Fibroblast of villous mesenchyme (primary cell): Measurements from ENCODE around the gene AP3D1. TPM values are rescaled to one million over a fixed set of nuclear protein-coding genes. Genes with fewer than 3 reads are reported as not detected.

Experiments used
- DNase-seq: peaks from one replicate; pipeline ENCODE4 v3.0.0-alpha.2; 2010; ENCODE audit warnings: low read depth
- H3K4me3 ChIP-seq: 2 replicates; pipeline ENCODE4 v1.5.1; 2011; ENCODE audit warnings: low read depth, mild to moderate bottlenecking, low read length
- CTCF ChIP-seq: IDR thresholded peaks from 2 replicates; pipeline ENCODE4 v1.5.1; 2012; ENCODE audit warnings: low read depth, mild to moderate bottlenecking, low read length; ENCODE audit not compliant: insufficient read depth
- total RNA-seq: library from RNA; depleted of rRNA; stranded (reverse); fragments of >200 nt; gene quantifications from 2 replicates; pipeline ENCODE4 v1.2.3, GENCODE V29; 2012

AP3D1 gene
- total RNA-seq, 1 donor: 140 TPM

GRCh38 chr19:2081873-2082810 lies 69.2 kb downstream of the AP3D1 start:
- no peak for TF ChIP-seq CTCF
- DNase-seq: no peak
- no peak overlapping the region for H3K4me3 ChIP-seq

GRCh38 chr19:2080336-2080988 lies 70.9 kb downstream of the AP3D1 start:
- no peak for TF ChIP-seq CTCF
- DNase-seq: no peak
- no peak overlapping the region for H3K4me3 ChIP-seq

GRCh38 chr19:2079865-2080301 lies 71.5 kb downstream of the AP3D1 start:
- no peak for DNase-seq
- no peak overlapping the region for H3K4me3 ChIP-seq
- no peak for TF ChIP-seq CTCF

- DNase-seq: no peak
- TF ChIP-seq CTCF: no peak
- H3K4me3 ChIP-seq: no peak overlapping the region
Measured at GRCh38 chr19:2079076-2079864, 72.1 kb downstream of the AP3D1 start.

- TF ChIP-seq CTCF: no peak
- no peak for DNase-seq
- H3K4me3 ChIP-seq: no peak overlapping the region
Measured at GRCh38 chr19:2077833-2078619, 73.3 kb downstream of the AP3D1 start.

GRCh38 chr19:2077398-2077797 lies 74.0 kb downstream of the AP3D1 start:
- no peak overlapping the region for H3K4me3 ChIP-seq
- TF ChIP-seq CTCF: no peak
- DNase-seq: no peak
